HFF-Myc (cell line): ENCODE measurements around the gene CBX2.

Experiments used
- DNase-seq: peaks from one replicate; pipeline ENCODE4 v3.0.0-alpha.2; 2011; ENCODE audit warnings: low read depth; ENCODE audit errors: extremely low read depth
- H3K4me3 ChIP-seq: replicated peaks from 2 replicates; pipeline ENCODE4 v1.5.1; 2011; ENCODE audit warnings: low read depth, mild to moderate bottlenecking, control low read depth, low read length
- TF ChIP-seq, protein P1 (sequence below): IDR thresholded peaks from 2 replicates; pipeline ENCODE4 v1.5.1; 2012; ENCODE audit warnings: mild to moderate bottlenecking, low read depth, low read length, control low read depth; ENCODE audit errors: missing control alignments

CBX2 gene

DNA sequence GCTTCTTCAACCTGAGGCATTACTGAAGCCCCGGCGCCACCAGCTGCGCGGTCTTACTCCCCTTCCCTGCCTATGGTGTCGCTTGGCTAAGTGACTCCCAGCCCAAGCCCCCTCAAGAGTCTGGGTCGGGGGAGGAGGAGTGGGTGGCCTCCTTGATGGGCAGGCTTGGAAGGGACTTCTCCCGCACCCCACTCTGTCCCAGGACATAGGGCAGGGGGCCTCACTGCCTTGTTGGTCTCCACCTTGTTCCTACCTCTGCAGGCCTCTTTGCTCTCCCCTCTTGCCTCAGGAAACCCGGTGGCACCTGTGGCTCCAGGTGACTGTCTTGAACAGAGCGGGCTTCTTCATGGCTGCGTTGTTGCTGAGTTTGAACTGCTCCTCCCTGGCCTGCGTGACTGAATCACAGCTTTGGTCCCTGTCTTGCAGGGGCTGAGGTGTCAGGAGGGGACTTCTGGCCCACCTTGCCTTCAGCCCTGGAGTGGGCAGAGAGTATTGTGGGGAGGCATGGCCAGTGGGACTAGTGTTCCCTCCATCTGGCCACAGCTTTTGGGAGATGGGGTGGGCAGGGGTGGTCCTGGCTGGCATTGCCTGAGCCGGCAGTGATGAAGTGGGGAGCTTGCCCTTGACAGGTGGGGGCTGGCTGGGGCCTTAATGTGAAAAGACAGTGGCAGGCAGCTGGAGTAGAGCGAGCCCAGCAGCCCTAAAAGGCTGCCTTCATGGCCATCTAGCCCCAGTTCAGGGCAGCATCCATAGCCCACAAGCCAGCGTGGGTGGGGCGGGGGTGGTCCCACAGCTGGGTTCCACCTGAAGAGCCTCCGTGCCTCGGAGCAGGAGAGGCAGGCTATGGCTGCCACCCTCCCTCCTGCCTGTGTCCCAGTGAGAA lies 7.3 kb downstream of the CBX2 start:
- no peak overlapping the region for H3K4me3 ChIP-seq
- TF ChIP-seq, protein P1, sequence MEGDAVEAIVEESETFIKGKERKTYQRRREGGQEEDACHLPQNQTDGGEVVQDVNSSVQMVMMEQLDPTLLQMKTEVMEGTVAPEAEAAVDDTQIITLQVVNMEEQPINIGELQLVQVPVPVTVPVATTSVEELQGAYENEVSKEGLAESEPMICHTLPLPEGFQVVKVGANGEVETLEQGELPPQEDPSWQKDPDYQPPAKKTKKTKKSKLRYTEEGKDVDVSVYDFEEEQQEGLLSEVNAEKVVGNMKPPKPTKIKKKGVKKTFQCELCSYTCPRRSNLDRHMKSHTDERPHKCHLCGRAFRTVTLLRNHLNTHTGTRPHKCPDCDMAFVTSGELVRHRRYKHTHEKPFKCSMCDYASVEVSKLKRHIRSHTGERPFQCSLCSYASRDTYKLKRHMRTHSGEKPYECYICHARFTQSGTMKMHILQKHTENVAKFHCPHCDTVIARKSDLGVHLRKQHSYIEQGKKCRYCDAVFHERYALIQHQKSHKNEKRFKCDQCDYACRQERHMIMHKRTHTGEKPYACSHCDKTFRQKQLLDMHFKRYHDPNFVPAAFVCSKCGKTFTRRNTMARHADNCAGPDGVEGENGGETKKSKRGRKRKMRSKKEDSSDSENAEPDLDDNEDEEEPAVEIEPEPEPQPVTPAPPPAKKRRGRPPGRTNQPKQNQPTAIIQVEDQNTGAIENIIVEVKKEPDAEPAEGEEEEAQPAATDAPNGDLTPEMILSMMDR: no peak
- no peak for DNase-seq

DNA sequence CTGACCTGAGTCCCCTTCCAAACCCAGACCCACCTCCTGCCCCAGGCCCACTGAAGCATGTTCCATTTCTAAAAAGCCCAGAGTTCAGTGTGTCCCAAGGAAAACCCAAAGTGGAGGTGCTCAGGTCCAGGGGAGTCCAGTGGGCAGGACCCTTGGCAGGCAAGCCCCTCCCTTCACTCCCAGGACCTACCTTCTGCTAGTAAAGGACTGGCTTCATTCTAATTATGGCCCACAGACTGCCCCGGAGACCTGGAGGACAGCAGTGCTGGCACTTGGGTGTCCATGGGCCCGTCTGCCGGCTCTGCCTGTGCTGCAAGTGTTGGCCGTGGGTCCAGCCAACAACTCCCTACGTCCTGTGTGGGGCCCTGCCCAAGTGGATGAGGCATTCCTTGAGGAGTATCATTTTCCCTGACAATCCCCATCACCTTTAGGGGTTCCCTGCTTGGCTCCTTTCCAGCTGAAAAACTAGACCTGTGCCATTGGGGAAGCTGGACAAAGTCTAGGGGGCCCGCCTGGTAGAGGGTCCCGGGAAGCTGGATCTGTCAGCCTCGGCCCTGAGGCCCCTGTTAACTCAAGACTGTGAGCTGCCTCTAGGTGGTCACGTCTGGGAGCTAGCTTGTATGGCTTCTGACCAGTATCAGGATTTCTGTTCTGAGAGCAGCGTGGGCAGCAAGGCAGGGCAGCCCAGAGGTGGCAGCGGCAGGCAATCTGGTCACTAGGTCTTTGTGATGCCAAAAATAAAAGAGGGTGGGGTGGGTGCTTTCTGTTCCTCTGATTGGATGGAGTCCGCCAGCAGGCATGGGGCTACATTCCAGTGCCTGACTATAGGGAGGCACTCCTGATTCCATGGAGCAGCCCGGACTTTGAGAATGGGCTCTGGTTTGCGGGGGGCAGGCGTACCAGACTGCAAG lies 8.2 kb downstream of the CBX2 start:
- DNase-seq: no peak
- TF ChIP-seq, protein P1: no peak
- H3K4me3 ChIP-seq: no peak overlapping the region

DNA sequence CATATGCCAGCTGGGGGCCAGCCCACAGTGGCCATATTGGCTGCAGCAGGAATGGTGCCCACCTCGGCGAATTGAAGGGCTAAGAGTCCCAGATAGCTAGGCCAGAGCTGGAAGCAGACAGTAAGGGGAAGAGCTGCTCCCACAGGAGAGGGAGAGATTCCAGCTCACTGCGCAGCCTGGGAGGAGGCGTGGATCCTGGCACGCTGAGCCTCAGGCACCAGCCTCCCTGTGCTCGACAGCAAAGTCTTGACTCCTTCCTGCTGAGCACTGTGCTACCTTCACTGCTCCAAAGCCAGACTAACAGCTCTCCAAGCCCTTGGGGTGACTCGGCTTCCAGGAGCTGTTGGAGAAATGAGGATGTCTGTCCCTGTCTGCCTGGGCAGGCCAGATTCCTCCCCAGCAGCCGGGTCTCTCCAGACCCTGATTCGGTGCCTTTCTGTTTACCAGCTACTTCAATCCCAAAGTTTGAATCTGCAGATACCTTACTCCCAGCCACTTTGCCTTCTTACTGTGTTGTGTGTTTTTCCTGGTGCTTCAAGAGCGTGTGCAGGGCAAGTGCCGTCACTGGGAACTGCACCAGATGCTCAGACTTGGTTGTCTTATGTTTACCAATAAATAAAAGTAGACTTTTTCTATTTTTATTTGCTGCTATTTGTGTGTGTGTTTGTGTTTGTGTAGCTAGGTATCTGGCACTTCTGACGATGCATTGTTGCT lies 9.1 kb downstream of the CBX2 start:
- DNase-seq: no peak
- TF ChIP-seq, protein P1: no peak
- no peak overlapping the region for H3K4me3 ChIP-seq

DNA sequence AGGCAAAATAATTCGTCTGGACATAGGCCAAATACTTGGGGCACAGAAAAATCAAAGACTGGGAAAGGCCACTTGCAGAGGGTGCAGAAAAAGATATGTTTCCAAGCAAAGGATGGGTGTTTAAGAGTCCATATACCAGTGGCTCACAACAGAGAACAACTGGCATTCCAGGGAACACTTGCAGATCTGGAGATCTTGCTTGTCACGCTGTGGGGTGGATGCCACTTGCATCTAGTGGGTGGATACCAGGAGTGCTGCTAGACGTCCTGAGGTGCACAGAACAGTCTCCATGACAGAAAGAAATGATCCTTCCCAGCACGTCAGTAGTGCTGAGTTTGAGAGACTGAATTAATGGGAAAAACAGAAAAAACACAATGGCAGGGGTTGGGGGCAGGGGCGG lies 10.5 kb downstream of the CBX2 start:
- DNase-seq: no peak
- TF ChIP-seq, protein P1: no peak
- H3K4me3 ChIP-seq: no peak overlapping the region

DNA sequence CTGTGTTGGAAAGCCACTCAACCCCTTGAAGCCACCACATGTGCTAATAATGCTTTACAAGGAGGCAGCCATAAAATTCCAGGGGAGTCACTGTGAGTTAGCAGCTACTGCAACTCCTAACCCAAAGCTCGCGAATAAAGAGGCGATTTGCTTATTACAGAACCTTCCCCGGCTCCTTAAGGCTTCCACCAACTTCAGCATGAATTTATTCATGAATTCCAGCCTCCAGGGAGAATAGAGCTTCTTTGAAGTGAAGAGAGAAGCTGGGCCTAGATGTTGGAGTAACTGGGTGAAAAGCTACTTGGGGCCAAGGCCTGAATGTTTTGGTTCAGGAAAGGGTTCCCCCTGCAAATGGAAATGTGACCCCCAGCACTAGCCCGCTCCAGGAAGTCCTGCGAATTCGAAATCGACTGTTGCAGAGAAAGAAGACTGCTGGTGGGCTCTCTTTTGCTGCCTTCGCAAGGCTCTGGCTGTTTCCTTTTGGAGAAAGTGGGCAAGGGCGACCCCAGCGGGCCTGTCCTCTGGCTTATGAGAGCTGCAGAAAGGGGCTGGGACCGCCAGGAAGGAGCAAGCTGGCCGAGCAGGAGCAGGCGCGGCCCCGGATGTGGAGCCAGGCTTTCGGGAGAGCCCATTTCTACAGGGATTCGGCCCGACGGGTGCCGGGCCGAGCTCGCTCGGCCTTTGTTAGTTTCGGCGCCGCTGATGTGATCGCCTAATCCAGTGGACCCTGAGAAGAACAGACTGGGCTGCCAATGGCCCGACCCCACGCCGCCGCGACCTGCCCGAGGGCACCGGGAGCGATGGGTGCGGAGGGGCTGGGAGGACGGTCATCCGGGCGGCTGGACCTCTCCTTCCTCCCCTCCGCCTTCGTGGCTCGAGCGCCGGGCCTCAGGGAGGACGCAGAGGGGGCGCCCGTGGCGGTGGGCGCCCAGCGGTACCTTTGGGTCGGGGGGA lies 11.3 kb downstream of the CBX2 start:
- H3K4me3 ChIP-seq: no peak overlapping the region
- TF ChIP-seq, protein P1: no peak
- no peak for DNase-seq
